Astrocyte of the cerebellum (primary cell): ENCODE results near the gene NFKBIZ.

Experiments used
- DNase-seq: peaks from one replicate; pipeline ENCODE4 v3.0.0-alpha.2; 2011; ENCODE audit warnings: low read depth
- H3K4me3 ChIP-seq: 2 replicates; pipeline ENCODE4 v1.5.1; 2011; ENCODE audit warnings: mild to moderate bottlenecking, low read depth, low read length, moderate library complexity
- CTCF ChIP-seq: IDR thresholded peaks from 2 replicates; pipeline ENCODE4 v1.5.1; 2012; ENCODE audit warnings: low read length, low read depth, moderate library complexity, mild to moderate bottlenecking; ENCODE audit errors: missing control alignments
- in situ Hi-C: cut with HindIII; loops from 2 replicates; pipeline ENCODE4 v1.10.0; 2017; ENCODE audit warnings: low sequenced_read_pairs

NFKBIZ gene

GRCh38 chr3:101896083-101896757, 46.9 kb downstream of the NFKBIZ start:
- DNase-seq: no peak
- no peak for TF ChIP-seq CTCF
- H3K4me3 ChIP-seq: no peak overlapping the region
- in situ Hi-C loops: no loop called here

GRCh38 chr3:101897013-101897412, 47.7 kb downstream of the NFKBIZ start:
- DNase-seq: no peak
- TF ChIP-seq CTCF: no peak
- H3K4me3 ChIP-seq: no peak overlapping the region
- in situ Hi-C loops: no loop called here

DNA sequence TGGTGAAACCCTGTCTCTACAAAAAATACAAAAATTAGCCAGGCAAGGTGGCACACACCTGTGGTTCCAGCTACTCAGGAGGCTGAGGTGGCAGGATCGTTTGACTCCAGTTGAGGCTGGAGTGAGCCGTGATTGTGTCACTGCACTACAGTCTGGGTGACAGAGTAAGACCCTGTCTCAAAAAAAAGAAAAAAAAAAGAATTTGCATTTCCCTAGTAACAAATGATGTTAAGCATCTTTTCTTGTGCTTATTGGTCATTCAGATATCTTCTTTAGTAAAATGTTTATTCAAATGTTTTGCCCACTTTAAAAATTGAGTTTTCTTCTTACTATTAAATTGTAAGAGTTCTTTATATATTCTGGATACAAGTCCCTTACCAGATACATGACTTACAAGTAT, 48.7 kb downstream of the NFKBIZ start:
- in situ Hi-C loops: no loop called here
- no peak for DNase-seq
- no peak overlapping the region for H3K4me3 ChIP-seq
- TF ChIP-seq CTCF: no peak

- no peak for TF ChIP-seq CTCF
- DNase-seq: no peak
- in situ Hi-C loops: no loop called here
- H3K4me3 ChIP-seq: no peak overlapping the region
Observed at GRCh38 chr3:101898752-101899169, 49.4 kb downstream of the NFKBIZ start.

DNA sequence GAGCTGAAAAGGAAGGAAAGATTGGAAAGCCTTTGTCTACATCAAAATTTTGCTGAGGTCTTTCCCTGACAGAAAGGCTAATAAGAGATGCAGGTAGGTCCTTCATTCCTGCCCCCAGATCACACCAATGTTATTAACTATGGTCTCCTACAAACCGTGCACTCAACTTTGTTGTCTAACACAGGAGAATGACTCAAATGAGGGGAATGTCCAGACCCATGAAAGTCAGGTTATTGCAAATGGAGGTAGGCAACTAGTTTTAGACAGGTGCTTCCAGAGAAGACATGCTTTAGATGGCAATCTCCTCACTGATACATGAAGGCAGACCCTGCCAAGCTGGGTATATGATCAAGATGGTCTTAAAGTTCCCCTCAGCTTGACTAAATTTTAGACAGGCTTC, 51.0 kb downstream of the NFKBIZ start:
- no peak for TF ChIP-seq CTCF
- in situ Hi-C loops: no loop called here
- no peak for DNase-seq
- H3K4me3 ChIP-seq: no peak overlapping the region

DNA sequence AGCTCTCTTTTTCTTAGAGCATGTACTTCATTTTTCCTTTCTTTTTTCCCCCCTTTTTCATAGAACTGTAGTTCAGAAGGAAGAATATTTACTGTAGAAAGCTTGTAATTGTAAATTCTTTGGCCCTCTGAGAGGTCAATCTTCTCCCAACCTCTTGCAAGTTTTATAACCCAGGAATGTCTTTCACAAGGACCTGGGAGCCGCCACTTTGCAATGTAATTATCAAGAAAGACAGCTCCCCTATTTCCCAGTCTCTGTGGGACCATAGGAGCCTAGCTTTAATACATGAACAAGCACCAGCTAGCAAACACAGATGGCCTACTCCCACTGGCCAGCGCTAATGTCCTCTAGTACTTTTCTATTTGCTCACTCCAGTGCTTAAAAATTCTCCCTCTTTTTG, 51.4 kb downstream of the NFKBIZ start:
- no peak for DNase-seq
- TF ChIP-seq CTCF: no peak
- in situ Hi-C loops: no loop called here
- H3K4me3 ChIP-seq: no peak overlapping the region
